ENCODE results near the gene FAM107B.

Gene FAM107B

DNA sequence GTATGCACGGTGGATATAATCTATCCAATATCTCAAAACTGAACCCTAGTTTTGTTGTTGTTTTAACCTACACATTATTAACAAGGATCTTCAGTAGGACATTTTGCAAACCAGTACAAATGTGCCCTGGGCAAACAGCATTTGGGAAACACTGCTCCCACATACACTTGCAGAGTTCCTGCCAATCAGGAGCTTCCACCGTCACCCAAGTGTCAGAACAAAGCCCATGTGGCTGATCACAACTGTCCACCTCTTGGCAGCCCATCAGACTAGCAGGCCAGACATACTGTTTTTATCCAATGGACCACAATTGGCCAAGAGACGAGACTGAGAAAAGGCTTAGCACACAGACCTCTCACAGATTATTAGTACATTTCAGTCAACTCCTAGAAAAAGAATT, 200.4 kb downstream of the FAM107B start:
- no peak for ATAC-seq

- no peak for ATAC-seq
These were observed 200.9 kb downstream of the FAM107B start for GRCh38 chr10:14573666-14574261.

GRCh38 chr10:14572811-14573210, 201.9 kb downstream of the FAM107B start:
- no peak for ATAC-seq

DNA sequence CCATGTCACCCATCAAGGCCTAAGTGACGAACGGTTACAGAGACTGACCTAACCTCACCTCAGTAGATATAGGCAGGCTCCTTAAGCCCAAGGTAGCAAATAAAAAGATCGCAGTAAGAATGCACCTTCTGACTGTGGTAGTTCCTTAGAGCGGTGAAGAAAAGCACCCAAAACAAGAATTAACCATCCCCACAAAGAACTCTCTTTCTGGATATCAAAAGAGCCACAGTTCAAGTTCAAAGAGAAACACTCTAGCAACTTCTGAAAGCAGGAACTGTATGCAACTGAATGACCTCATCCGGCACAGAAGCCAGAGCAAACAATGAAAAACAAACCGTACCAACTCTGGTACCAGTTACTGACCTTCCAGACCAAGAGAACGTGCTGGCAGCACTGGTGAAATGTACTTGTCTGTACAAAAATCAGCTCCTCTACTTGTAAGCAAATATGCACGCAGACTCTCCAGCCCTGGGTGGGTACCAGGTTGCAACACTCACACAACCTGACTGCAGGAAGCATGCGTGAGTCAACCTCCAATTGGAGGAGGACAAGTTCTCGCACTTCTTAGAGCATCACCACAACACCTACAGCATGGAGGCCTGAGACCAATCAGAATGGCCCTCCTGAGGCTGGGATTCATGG, 202.7 kb downstream of the FAM107B start:
- peak; percentile 73 to 76 for ATAC-seq

DNA sequence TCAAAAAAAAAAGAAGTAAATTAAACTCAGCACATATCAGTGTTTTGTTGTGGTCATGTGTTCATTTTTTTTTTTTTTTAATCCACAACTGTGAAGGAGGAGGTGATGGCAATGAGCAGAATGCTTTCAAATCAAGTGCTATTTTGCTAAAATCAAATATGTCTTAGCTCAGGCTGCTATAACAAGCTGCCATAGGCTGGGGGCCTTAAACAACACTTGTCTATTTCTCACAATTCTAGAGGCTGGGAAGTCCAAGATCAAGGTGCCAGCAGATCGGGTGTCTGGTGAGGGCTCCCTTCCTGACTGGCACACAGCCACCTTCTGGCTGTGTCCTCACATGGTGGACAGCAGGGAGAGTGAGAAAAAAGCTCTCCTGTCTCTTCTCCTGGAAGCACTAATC, 203.9 kb downstream of the FAM107B start:
- no peak for ATAC-seq

GRCh38 chr10:14569274-14570060, 205.2 kb downstream of the FAM107B start:
- ATAC-seq: no peak

GRCh38 chr10:14567421-14567820, 207.3 kb downstream of the FAM107B start:
- no peak for ATAC-seq

GRCh38 chr10:14566498-14566897, 208.2 kb downstream of the FAM107B start:
- ATAC-seq: peak; percentile 28 to 32

DNA sequence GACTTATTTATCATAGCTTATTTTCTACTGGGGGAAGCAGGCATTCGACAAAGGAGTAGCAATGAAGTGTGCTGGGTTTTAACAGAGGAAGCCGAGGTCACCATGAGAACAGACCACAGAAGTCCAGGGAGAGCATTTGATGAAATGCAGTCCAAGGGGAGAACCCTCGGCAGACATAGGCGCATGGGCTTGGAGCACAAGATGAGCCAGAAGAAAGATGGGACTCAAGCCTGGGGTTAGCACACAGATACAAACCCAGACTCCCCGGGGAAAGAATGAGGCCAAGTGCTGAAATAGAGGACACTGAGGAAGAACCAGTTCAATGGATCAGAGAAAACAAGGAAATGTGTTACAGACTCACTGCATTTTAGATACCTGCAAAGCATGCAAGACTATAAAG, 209.5 kb downstream of the FAM107B start:
- ATAC-seq: no peak

DNA sequence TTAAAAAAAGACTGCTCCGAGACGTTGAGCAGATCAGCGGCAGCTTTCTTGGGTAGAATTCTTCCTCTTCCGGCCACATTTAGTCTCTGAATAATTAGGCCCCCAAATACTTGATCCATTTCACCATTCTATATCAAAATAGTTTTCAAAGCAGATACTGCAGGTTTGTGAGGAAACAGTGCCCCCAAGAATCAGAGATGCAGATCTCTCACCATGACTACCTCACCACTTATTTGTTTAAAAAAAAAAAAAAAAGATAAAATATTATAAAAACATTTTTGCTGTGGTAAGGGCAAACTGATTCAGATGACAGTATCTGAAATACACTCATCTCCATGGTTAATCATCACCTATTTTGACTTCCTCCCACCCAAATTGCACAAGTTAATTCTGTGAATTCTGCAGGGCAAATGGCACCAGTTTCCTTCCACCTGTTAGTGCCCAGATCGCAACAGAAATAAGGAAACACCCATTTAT, 210.4 kb downstream of the FAM107B start:
- peak; percentile 58 to 68 for ATAC-seq

- no peak for ATAC-seq
These were observed 211.2 kb downstream of the FAM107B start for GRCh38 chr10:14563359-14563940.

- ATAC-seq: no peak
These were observed 211.7 kb downstream of the FAM107B start for GRCh38 chr10:14563076-14563336.

DNA sequence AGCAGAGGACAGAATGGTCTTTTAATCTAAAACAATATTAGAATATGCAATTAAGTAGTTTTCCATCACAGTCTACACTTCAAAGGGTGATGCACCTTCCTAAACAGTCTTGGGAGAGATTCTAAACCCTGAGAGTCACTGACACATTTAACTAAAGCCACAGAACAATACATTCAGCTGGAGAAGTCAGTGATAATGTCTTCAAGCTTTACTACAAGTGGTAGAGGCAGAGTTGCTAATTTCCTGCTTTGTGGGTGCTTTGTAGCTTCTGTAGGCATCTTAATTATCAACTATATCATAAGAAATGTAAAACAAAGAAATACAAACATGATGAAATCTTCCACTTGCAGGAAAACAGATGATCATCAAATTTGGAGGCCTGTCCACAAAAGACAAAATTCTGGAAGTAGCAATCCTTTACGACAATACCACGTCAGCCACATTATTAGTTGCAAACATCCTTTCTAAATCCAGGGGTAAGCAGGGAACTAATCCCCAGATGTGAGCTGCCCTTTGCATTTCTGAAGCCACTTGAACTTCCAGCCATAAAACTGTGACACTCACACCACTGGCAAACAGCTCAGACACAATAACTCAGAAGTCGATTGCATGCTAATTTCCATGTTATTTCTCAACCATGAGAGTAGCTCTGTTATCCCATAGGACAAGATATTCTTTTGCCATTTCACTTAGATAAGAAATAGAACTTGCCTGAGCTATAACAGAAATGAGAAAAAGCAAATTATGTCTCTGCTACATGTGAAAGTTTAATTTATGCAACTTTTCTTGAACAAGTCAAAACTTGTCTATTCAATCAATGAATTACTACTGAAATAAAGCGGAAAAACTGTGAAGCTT, 212.2 kb downstream of the FAM107B start:
- peak; percentile 15 to 17 for ATAC-seq

DNA sequence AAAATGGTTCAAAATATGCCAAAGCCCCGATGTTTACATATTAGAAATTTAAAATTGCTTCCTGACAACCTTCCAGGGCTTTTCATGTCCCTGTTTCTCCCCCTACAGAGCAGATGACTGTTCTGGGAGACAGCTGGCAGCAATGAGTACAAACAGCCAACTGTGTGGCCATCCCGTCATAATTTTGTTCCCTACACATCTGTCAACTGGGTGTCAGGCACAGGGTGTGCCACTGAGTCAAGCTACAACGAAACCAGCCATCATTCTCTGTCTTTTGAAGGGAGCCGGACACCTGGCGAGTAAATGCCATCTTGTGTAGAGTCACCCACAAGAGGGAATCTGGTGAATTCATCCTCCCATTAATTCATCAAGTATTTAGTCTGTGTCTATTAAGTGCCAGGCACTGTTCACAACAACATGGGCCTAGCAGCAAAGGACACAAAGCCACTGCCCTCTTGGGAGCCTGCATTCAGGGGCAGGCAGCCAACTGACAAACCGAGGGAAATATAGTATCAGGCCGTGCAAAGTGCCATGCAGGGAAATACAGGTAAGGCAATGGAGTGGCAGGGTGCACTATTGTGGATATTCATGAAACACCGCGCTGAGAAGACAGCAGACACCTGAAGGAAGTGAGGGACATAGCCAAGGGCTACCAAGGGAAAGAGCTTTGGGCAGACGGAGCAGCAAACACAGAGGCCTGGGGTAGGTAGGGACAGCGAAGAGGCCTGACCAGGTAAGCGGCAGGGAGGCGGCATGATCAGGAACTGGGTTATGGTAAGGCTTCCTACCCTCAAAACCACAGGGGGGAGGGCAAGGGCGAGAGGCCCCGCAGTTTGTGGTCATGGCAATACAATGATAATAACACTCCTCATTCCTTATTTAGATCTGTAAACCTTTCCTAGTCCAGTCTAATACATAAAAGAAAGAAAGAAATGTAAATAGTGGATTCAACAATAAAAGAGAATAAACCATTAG, 213.6 kb downstream of the FAM107B start:
- no peak for ATAC-seq

DNA sequence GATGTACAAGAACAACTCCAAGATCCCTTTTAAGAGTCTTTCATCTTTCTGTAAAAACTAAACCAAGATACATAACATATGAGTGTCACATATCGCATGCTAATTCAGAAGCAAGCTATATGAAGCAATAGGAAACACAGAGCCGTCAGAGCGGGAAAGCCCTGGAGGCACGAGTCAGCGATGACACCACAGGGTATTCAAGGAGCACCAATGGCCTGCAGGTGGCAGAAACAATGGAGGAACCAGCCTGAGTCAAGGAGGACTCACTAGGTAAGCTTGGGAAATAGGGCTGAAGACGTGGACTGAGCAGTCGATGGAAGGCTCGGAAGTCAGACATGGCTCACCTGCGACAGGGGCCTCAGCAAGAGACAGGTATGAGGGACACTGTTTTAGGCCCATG, 214.4 kb downstream of the FAM107B start:
- ATAC-seq: peak; percentile 64 to 70

- ATAC-seq: no peak
These were observed 216.7 kb downstream of the FAM107B start for GRCh38 chr10:14558025-14558424.

DNA sequence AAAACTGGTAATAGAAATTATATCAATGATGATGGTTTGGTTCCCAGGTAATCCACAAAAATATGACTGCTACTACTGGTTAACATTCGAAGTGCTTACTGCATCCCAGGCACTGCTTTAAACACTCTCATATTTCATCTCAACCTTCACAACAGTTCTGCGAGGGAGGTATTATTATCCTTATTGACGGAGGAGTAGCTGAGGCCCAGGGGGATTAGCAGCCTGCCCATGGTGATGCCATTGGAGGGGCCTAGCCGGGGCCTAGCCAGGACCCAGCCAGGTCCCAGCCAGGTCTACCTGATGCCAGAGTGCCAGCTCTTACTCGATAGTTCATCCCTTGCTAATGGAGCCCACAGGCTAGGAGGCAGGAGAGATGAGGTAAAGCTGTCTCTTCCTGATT, 217.1 kb downstream of the FAM107B start:
- ATAC-seq: no peak

DNA sequence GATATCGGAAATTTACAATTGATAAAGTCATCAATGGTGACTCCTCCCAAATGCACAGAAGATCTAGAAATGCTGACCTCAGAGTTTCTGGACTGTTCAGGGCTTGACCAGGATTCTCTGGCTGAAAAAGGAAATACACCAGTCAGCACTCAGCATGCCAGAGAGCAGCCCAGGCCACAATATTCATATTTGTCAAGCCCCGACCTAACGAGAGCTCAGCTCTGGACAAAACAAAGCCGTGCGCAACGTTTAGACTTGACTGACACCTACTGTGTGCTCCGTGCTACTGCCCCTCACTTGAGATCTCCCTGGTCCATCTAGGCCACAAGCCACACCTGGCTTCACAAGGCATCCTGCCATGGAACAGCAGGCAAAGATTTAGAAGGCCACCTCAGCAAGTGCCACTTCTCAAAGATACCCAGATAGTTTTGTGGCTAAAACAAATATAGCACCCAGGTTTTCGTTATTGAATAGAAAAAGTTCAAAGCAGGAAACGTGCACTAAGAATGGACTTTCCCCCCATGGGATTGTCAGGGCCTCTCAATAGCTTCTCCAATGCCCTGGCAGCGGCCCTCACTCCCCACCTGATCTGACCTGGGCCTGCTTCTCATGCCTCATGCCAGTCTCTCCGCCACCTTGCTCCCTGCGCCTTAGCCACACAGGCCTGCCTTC, 218.3 kb downstream of the FAM107B start:
- ATAC-seq: peak; percentile 6 to 15

DNA sequence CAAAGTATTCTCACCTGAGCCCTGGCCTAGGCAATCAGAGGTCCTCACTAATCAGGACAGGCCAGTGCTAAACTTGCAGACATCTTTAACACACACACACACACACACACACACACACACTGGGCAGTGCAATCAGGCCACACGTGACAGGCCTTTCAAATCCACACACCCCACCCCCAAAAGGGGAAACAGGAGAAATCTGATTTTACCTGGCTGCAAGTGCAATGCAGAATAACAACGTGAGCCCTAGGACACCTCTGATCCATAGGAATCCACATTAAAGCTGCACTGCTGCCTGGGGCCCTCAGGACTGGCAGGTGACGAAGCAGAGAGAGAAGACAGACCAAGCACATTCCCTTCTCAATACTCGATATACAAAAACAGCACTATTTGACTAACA, 218.9 kb downstream of the FAM107B start:
- peak in 1 of 2 donors; percentile 3 for ATAC-seq

GRCh38 chr10:14554491-14555205, 220.0 kb downstream of the FAM107B start:
- ATAC-seq: peak; percentile 77
